GM12874 (cell line): ENCODE data around the gene TSC22D3.

Experiments used
- TF ChIP-seq, protein P1 (sequence below): IDR thresholded peaks from 2 replicates; pipeline ENCODE4 v1.5.1; 2011; ENCODE audit warnings: low read depth, mild to moderate bottlenecking, control low read depth, low read length, moderate library complexity; ENCODE audit not compliant: insufficient read depth

Gene TSC22D3

DNA sequence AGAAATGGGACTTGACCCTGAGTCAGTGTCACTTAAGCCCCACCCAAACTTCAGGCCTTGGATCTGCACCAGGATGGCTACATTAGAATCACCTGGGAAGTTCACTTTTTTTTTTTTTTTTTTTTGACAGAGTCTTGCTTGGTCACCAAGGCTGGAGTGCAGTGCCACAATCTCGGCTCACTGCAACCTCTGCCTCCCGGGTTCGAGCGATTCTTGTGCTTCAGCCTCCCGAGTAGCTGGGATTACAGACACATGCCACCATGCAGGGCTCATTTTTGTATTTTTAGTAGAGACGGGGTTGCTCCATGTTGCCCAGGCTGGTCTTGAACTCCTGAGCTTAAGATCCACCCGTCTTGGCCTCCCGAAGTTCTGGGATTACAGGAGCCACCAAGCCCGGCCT, 4.9 kb upstream of the TSC22D3 start:
- TF ChIP-seq, protein P1, sequence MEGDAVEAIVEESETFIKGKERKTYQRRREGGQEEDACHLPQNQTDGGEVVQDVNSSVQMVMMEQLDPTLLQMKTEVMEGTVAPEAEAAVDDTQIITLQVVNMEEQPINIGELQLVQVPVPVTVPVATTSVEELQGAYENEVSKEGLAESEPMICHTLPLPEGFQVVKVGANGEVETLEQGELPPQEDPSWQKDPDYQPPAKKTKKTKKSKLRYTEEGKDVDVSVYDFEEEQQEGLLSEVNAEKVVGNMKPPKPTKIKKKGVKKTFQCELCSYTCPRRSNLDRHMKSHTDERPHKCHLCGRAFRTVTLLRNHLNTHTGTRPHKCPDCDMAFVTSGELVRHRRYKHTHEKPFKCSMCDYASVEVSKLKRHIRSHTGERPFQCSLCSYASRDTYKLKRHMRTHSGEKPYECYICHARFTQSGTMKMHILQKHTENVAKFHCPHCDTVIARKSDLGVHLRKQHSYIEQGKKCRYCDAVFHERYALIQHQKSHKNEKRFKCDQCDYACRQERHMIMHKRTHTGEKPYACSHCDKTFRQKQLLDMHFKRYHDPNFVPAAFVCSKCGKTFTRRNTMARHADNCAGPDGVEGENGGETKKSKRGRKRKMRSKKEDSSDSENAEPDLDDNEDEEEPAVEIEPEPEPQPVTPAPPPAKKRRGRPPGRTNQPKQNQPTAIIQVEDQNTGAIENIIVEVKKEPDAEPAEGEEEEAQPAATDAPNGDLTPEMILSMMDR: no peak

DNA sequence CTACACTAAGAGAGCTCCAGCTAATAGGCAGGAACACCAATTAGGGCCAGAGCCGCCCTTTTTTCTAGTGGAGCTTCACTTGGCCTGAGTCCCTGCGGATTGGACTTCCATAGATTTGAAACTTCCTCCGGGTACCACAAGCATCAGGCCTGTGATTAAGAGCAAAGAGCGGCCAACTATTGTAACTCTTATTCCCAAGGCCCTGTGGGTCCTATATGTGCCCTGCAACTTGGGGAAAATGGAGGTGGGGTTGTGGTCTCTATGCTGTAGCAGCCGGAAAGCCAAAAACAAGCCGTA, 1.9 kb upstream of the TSC22D3 start, which contains the start of gene NCBP2L:
Gene NCBP2L (plus strand): TSS at position 198 of the 297 bp plus-strand sequence. CDS start 16,488 bp downstream, outside the sequence.
- TF ChIP-seq, protein P1: no peak

DNA sequence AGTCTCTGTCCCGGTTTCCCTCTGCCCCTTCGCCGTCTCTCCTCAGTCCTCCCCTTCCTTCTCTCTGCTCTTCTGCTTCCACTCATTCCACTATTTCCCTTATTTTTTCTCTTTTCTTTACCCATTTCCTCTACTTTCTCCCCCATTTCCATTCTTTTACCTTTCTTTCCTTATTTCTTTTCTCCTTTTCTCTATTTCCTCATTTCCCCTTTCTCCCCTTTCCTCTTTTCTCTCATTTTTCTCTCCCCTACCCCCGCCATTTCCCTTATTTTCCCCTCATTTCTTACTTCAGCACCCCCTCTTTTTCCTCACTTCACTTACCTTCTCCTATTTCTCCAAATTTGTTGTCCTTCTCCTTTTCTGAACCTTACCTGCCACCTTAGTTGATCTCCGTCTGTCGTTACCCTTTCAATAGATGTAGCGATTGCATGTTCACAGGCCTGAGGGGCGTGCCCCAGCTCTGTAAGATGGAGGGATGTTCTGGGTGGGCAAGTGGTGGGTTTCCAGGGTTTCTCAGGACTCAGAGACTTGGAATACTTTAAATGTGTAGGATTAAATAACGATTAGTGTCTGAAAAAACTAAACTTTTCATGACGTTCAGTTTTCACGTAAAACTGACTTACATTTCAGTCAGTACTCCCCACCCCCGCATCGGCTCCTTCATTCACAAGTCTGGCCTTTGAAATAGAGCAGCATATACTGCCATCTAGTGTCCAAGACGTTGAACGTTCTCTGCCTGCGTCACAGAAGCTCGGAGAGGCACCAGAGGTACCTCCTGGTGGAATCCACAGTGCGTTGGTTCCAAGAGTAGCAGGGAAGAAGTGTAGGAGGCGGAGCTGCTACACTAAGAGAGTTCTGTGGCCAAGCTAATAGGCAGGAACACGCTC, 1.3 kb upstream of the TSC22D3 start:
- TF ChIP-seq, protein P1: peak; percentile 47; the same call in 1 of the 2 replicates

DNA sequence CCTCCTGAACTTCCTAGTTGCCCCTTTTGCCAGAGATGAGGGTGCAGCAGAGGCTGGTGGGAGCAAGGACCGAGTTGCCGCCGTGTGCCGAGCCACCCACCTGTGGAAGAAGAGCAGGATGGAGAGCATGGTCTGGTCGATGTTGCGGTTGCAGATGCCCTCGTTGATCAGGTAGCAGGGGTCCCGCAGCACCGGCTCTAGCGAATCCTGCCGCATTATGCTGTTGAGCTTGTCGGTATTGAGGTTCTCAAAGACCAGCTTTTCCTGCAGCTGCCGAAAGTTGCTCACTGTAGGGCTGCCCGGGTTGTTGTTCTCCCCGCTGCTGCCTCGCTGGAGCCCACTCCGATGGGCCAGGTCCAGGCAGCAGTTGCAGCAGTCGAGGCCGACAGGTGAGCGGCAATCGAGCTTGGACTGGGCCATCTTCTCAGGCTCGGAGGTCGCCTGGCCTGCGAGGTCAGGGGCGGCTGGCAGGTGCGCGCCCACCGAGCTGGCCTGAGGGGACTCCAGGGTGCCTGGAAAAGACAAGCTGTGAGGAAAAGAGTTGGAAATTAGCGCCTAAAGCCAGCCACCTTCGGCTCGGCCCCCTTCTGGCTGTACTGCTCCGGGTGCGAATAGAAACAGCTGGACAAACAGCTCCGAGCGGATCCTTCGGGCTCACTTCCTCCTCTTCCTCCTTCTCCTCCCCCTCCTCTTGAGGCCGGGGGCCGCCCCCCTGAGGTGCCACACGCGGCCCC, 420 bp downstream of the TSC22D3 start:
- TF ChIP-seq, protein P1: no peak

DNA sequence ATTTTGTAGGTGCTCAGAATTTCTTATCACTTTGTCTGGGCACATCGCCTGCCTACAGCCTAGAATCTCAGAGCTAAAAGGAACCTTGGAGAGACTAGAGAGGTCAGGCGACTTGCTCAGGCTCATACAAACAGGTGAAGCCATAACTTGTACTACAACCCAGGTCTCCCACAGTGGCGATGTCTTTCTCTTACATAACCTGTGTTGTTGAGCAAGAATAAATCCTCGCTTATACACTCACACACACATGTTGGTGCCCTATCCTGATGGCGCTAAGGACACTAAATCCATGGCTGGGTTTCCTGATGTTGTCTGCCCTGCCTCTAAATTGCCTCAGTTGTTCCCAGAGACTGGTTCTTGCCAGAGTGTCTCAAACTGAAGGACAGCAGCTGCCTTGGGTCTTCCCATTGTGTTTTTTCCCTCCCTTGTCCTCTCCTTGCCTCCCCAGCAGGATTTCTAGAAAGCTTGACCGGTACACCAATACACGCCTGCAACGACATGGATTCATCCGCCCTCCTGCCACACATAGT, 1.6 kb downstream of the TSC22D3 start:
- TF ChIP-seq, protein P1: no peak

DNA sequence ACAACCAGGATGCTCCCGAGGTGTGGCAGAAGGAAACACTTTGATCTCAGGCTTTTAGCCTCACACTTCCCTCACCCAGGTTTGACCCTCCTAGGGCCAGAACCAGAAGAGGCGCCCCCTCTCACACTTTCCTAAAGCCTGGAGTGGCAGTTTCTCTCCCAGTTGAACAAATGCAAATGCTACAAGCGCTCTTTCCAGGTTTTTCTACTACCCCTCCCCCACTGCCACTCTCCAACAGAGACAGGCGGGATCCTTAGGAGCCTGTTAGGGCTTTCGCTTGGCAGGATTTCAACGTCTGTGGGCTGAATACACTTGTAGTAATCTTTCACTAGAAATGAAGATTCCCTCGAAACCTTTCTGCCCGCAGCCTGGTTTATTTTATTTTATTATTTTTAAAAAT, 2.4 kb downstream of the TSC22D3 start:
- TF ChIP-seq, protein P1: no peak
